SK-N-MC (cell line): ENCODE measurements around the gene WNK1.

ENCODE experiments used
- DNase-seq: peaks from one replicate; pipeline ENCODE4 v3.0.0-alpha.2; 2011; ENCODE audit warnings: low read depth, low spot score
- H3K27ac ChIP-seq: fragments of 200-600 bp; sonication (generic); 2 replicates; pipeline ENCODE4 v1.5.1; 2016; ENCODE audit warnings: mixed run types
- H3K36me3 ChIP-seq: fragments of 200-600 bp; sonication (generic); 2 replicates; pipeline ENCODE4 v1.6.1; 2017; ENCODE audit warnings: antibody characterized with exemption, low read length, mixed read lengths; ENCODE audit not compliant: insufficient read depth
- H3K4me3 ChIP-seq: fragments of 200-600 bp; sonication (generic); 2 replicates; pipeline ENCODE4 v1.5.1; 2016
- H3K9ac ChIP-seq: fragments of 200-600 bp; sonication (generic); 2 replicates; pipeline ENCODE4 v1.8.0; 2017; ENCODE audit warnings: mixed run types, mixed read lengths; ENCODE audit not compliant: insufficient read length
- H3K9me3 ChIP-seq: fragments of 200-600 bp; sonication (generic); 2 replicates; pipeline ENCODE4 v1.6.1; 2017; ENCODE audit warnings: low read depth, mild to moderate bottlenecking, antibody characterized with exemption, low read length, moderate library complexity, mixed read lengths
- EZH2 ChIP-seq: fragments of 200-600 bp; sonication (generic); IDR thresholded peaks from one replicate; pipeline ENCODE4 v1.6.1; 2017; ENCODE audit warnings: antibody characterized with exemption
- FOXP2 ChIP-seq: optimal IDR thresholded peaks from 2 replicates; pipeline ENCODE3; 2011; ENCODE audit warnings: mild to moderate bottlenecking, moderate library complexity; ENCODE audit not compliant: insufficient read depth; ENCODE audit errors: extremely low read length, control extremely low read depth
- POLR2AphosphoS5 ChIP-seq: IDR thresholded peaks from 2 replicates; pipeline ENCODE4 v1.6.1; 2012; ENCODE audit warnings: mild to moderate bottlenecking, low read depth, low read length, borderline replicate concordance

The WNK1 gene

GRCh38 chr12:910416-910815 is 158.0 kb downstream of the WNK1 start:
- Histone ChIP-seq H3K27ac (0 out of 2 replicates have a peak overlapping the region, but pooled peaks have one; percentile 23), H3K36me3 (peaks cover 81% of the 10 kb centered on the region), H3K4me3 (no peak overlapping the region), H3K9me3 (no peaks in the 10 kb centered on the region), H3K9ac (no peak overlapping the region)
- TF ChIP-seq POLR2AphosphoS5: no peak
- TF ChIP-seq FOXP2: no peak
- no peak for DNase-seq

GRCh38 chr12:911191-911826 is 158.9 kb downstream of the WNK1 start:
- no peak overlapping the region for H3K4me3 ChIP-seq
- peaks cover 90% of the 10 kb centered on the region for H3K36me3 ChIP-seq
- H3K9me3 ChIP-seq: no peaks in the 10 kb centered on the region
- no peak for DNase-seq
- no peak for TF ChIP-seq FOXP2
- no peak for TF ChIP-seq EZH2
- TF ChIP-seq POLR2AphosphoS5: no peak
- H3K27ac ChIP-seq: no peak overlapping the region
- H3K9ac ChIP-seq: no peak overlapping the region

- TF ChIP-seq FOXP2: no peak
- TF ChIP-seq EZH2: no peak
- TF ChIP-seq POLR2AphosphoS5: no peak
- H3K27ac ChIP-seq: no peak overlapping the region
- no peak overlapping the region for H3K4me3 ChIP-seq
- H3K9me3 ChIP-seq: no peaks in the 10 kb centered on the region
- no peak overlapping the region for H3K9ac ChIP-seq
- H3K36me3 ChIP-seq: peaks cover 95% of the 10 kb centered on the region
- no peak for DNase-seq
Observed at GRCh38 chr12:912466-913235, 160.3 kb downstream of the WNK1 start.

GRCh38 chr12:913919-914698 is 161.7 kb downstream of the WNK1 start:
- no peak for DNase-seq
- H3K9ac ChIP-seq: no peak overlapping the region
- no peak overlapping the region for H3K4me3 ChIP-seq
- H3K36me3 ChIP-seq: peaks cover 96% of the 10 kb centered on the region
- TF ChIP-seq EZH2 (no peak), POLR2AphosphoS5 (no peak), FOXP2 (no peak)
- no peak overlapping the region for H3K27ac ChIP-seq
- H3K9me3 ChIP-seq: no peaks in the 10 kb centered on the region

GRCh38 chr12:915090-915489 is 162.7 kb downstream of the WNK1 start:
- TF ChIP-seq EZH2 (no peak), POLR2AphosphoS5 (no peak), FOXP2 (no peak)
- DNase-seq: no peak
- H3K9me3 ChIP-seq: no peaks in the 10 kb centered on the region
- H3K36me3 ChIP-seq: peaks cover 87% of the 10 kb centered on the region
- H3K4me3 ChIP-seq: no peak overlapping the region
- peak overlapping the region; percentile 37 for H3K9ac ChIP-seq
- no peak overlapping the region for H3K27ac ChIP-seq

- Histone ChIP-seq H3K27ac (no peak overlapping the region), H3K36me3 (peaks cover 81% of the 10 kb centered on the region), H3K4me3 (no peak overlapping the region), H3K9ac (no peak overlapping the region), H3K9me3 (no peaks in the 10 kb centered on the region)
- no peak for DNase-seq
- no peak for TF ChIP-seq POLR2AphosphoS5
Observed at GRCh38 chr12:916240-916639, 163.9 kb downstream of the WNK1 start.

- no peak overlapping the region for H3K27ac ChIP-seq
- peaks cover 75% of the 10 kb centered on the region for H3K36me3 ChIP-seq
- no peak overlapping the region for H3K4me3 ChIP-seq
- no peaks in the 10 kb centered on the region for H3K9me3 ChIP-seq
- TF ChIP-seq EZH2 (no peak), POLR2AphosphoS5 (no peak)
- no peak overlapping the region for H3K9ac ChIP-seq
- no peak for DNase-seq
Observed at GRCh38 chr12:916712-917445, 164.5 kb downstream of the WNK1 start.

GRCh38 chr12:920676-921075 is 168.3 kb downstream of the WNK1 start:
- Histone ChIP-seq H3K36me3 (peaks cover 53% of the 10 kb centered on the region), H3K27ac (no peak overlapping the region), H3K9me3 (no peaks in the 10 kb centered on the region), H3K9ac (no peak overlapping the region), H3K4me3 (no peak overlapping the region)
- DNase-seq: no peak
- no peak for TF ChIP-seq EZH2
- no peak for TF ChIP-seq POLR2AphosphoS5
- no peak for TF ChIP-seq FOXP2
